Endothelial cell (in vitro differentiated cells): ENCODE data around the gene TBCK. TPM values are rescaled to one million over a fixed set of nuclear protein-coding genes. Genes with fewer than 3 reads are reported as not detected.

Experiments used
- DNase-seq: peaks from one replicate; pipeline ENCODE4 v3.0.0; 2021; ENCODE audit warnings: low spot score
- H3K27ac Mint-ChIP-seq: one replicate; pipeline ENCODE4 v1.8.0; 2021; ENCODE audit warnings: mixed read lengths, inconsistent platforms; ENCODE audit not compliant: unreplicated experiment
- H3K27me3 Mint-ChIP-seq: one replicate; pipeline ENCODE4 v1.8.0; 2021; ENCODE audit warnings: mild to moderate bottlenecking, moderate library complexity, mixed read lengths, inconsistent platforms; ENCODE audit not compliant: unreplicated experiment
- H3K36me3 Mint-ChIP-seq: one replicate; pipeline ENCODE4 v1.8.0; 2021; ENCODE audit warnings: mild to moderate bottlenecking, low read depth, mixed read lengths, inconsistent platforms; ENCODE audit not compliant: unreplicated experiment
- H3K4me1 Mint-ChIP-seq: one replicate; pipeline ENCODE4 v1.8.0; 2021; ENCODE audit warnings: mild to moderate bottlenecking, mixed read lengths, inconsistent platforms; ENCODE audit not compliant: unreplicated experiment
- H3K4me3 Mint-ChIP-seq: one replicate; pipeline ENCODE4 v1.8.0; 2021; ENCODE audit warnings: mild to moderate bottlenecking, mixed read lengths, inconsistent platforms; ENCODE audit not compliant: unreplicated experiment
- H3K9me3 Mint-ChIP-seq: one replicate; pipeline ENCODE4 v1.8.0; 2021; ENCODE audit warnings: mixed read lengths, inconsistent platforms; ENCODE audit not compliant: unreplicated experiment
- CTCF ChIP-seq: fragments of 200-600 bp; sonication (generic); IDR thresholded peaks from one replicate; pipeline ENCODE4 v1.5.0; 2021; ENCODE audit warnings: antibody characterized with exemption; ENCODE audit not compliant: unreplicated experiment
- total RNA-seq: library from RNA; stranded (reverse); fragmentation: NEBNext Ultra II Directional; extraction: Animal tissue kit (Norgen Biotek cat#: 25700); gene quantifications from one replicate; pipeline ENCODE4 v1.2.1, GENCODE V29; 2021; ENCODE audit not compliant: unreplicated experiment

The TBCK gene
- total RNA-seq, 1 donor from 2014 or later: 48.6 TPM

GRCh38 chr4:106058921-106059320 is 257.1 kb downstream of the TBCK start:
- no peak for DNase-seq
- Mint-ChIP-seq H3K4me1 (no peaks in the 10 kb centered on the region), H3K36me3 (no peaks in the 10 kb centered on the region), H3K4me3 (no peak overlapping the region), H3K9me3 (no peaks in the 10 kb centered on the region), H3K27ac (no peak overlapping the region), H3K27me3 (no peaks in the 10 kb centered on the region)
- no peak for TF ChIP-seq CTCF

- Mint-ChIP-seq H3K27me3 (no peaks in the 10 kb centered on the region), H3K4me1 (no peaks in the 10 kb centered on the region), H3K27ac (no peak overlapping the region), H3K36me3 (no peaks in the 10 kb centered on the region), H3K9me3 (no peaks in the 10 kb centered on the region), H3K4me3 (no peak overlapping the region)
- no peak for DNase-seq
- TF ChIP-seq CTCF: no peak
These were observed 259.1 kb downstream of the TBCK start for GRCh38 chr4:106056914-106057313.

GRCh38 chr4:106051514-106051913 is 264.5 kb downstream of the TBCK start:
- Mint-ChIP-seq H3K4me1 (peaks cover 3% of the 10 kb centered on the region), H3K27me3 (no peaks in the 10 kb centered on the region), H3K9me3 (no peaks in the 10 kb centered on the region)

GRCh38 chr4:106049490-106049889 is 266.5 kb downstream of the TBCK start:
- peaks cover 3% of the 10 kb centered on the region for H3K4me1 Mint-ChIP-seq
- no peaks in the 10 kb centered on the region for H3K9me3 Mint-ChIP-seq
- DNase-seq: no peak
- no peak for TF ChIP-seq CTCF
- H3K36me3 Mint-ChIP-seq: no peaks in the 10 kb centered on the region
- H3K27ac Mint-ChIP-seq: no peak overlapping the region
- no peaks in the 10 kb centered on the region for H3K27me3 Mint-ChIP-seq
- no peak overlapping the region for H3K4me3 Mint-ChIP-seq

More at GRCh38 chr4:106051514-106051913, 264.5 kb downstream of the TBCK start:
- TF ChIP-seq CTCF: no peak
- Mint-ChIP-seq H3K4me3 (no peak overlapping the region), H3K27ac (no peak overlapping the region), H3K36me3 (no peaks in the 10 kb centered on the region)
- DNase-seq: no peak

GRCh38 chr4:106048250-106048971 is 267.6 kb downstream of the TBCK start:
- peaks cover 3% of the 10 kb centered on the region for H3K4me1 Mint-ChIP-seq
- no peaks in the 10 kb centered on the region for H3K27me3 Mint-ChIP-seq
- H3K27ac Mint-ChIP-seq: no peak overlapping the region
- no peaks in the 10 kb centered on the region for H3K36me3 Mint-ChIP-seq
- TF ChIP-seq CTCF: no peak
- H3K4me3 Mint-ChIP-seq: no peak overlapping the region
- H3K9me3 Mint-ChIP-seq: no peaks in the 10 kb centered on the region
- no peak for DNase-seq
